LoVo (cell line): ENCODE measurements around the gene ABCA5.
"Not testable (repeated sequence)": the region's sequence is repeated elsewhere in the genome, so short reads cannot be mapped to it uniquely, and the experiment has no call there.

Experiments used
- DNase-seq: peaks from one replicate; pipeline ENCODE4 v3.0.0-alpha.2; 2016; ENCODE audit warnings: low spot score

ABCA5 gene

DNA sequence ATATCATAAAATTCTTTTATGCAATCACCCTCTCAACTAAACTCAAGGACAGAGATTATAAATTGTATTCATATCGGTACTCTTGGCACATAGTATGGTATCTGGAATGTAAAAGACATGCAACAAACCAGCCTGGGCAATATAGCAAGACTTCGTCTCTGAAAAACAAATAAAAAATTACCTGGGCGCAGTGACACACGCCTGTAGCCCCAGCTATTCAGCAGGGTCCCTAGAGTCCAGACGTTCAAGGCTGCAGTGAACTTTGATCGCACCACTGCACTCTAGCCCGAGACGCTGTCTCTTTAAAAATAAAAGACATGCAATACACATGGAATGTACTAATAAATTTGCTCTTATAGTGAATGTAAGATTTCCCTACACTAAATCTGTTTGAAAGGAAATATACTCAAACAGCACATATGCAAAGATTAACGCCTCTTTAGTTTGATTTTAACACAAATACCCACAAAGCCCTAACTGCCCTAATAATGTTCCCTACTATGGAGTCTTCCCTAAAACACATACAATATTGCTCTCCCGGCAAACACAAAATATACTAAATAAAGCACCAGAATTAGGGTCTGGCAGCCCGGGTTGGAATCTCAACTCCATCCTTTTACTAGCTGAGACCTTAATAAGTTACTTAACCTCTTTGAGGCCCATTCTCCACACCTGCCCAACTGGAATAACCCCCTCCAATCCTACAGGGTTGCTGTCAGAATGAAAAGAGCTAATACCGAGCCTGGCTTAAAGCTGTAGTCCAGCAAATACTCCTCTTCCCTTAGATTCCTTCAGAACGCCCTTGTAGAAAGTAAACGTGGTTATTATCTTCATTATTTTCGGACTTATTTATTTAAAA, 1.2 kb downstream of the ABCA5 start:
- DNase-seq, result no peak

DNA sequence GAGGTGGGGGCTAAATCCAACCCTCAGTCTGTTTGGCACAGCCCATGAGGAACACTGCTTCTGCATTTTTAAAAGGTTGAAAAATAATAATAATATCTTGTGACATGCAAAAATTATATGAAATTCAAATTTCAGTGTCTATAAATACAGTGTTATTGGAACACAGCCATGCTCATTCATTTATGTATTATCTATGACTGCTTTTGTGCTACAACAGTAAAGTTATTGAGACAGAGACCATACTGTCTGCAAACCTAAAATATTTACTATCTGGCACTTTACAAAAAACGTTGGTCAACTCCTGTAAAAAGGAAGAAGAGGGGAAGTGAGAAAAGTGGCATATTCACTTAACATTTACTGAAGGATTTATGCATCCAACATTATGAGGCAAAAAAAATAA, 3.1 kb downstream of the ABCA5 start:
- DNase-seq, result no peak

DNA sequence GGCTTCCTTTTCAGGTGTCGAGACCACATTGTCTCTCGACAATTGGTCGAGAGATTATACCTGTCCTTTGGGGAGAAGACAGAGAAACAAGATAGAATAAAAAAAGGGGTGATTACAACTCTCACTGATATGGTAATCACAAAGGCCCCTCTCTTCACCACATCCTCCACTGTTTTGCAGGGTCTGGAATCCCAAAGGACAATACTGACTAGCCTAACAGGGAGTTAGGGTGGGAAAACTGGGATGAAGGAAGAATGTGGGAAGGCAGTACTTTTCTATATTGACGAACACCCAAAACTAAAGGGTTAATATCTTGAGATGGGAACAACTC, 6.1 kb downstream of the ABCA5 start:
- DNase-seq, result no peak

DNA sequence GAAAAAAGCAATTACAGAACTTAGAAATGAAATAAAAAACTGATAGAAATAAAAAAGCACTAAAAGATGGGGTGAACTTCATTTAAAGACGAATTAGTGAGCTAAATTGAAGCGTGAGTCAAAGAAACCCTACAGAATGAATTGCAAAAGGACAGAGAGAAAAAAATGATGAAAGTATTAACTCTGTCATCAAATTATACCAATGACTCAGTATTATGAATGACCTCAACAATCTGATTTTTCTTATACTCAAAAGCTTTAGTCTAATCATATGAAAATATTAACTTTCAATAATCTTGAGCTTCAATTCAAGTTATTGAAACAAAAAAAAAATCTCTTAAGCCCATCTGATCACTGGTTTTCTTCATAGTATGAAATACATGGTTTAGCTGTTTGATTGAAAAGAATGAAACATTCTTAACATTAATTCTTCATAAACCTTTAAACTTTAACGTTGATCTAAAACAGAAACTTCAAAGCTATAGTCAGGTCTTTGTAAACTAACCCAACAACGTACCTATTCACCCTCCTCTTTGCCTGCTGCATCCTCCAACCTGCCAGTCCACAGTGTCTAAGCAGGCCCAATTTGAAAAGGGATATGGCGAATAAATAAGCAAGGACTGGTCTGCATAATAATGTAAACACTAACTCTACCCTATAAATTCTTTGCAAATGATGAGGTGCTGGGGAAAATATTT, 6.6 kb downstream of the ABCA5 start:
- DNase-seq, result no peak

DNA sequence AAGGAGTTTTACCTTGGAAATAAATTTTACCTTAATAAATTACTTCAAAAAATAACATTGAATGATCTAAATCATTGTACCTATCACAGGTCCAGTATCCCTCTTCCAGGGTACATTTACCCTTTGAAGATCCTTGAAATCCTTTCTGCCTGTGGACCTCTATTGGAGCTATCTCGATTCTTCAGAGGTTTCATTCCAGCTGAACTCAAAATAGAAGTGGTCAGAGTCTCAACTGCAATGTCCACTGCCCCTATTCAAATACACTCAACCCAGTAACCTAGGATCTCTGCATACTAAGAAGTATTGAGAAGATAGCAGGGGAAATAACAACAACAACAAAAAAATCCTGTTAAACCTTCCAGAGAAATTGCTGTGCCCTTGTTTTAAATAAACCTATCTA, 9.3 kb downstream of the ABCA5 start:
- DNase-seq, result no peak

DNA sequence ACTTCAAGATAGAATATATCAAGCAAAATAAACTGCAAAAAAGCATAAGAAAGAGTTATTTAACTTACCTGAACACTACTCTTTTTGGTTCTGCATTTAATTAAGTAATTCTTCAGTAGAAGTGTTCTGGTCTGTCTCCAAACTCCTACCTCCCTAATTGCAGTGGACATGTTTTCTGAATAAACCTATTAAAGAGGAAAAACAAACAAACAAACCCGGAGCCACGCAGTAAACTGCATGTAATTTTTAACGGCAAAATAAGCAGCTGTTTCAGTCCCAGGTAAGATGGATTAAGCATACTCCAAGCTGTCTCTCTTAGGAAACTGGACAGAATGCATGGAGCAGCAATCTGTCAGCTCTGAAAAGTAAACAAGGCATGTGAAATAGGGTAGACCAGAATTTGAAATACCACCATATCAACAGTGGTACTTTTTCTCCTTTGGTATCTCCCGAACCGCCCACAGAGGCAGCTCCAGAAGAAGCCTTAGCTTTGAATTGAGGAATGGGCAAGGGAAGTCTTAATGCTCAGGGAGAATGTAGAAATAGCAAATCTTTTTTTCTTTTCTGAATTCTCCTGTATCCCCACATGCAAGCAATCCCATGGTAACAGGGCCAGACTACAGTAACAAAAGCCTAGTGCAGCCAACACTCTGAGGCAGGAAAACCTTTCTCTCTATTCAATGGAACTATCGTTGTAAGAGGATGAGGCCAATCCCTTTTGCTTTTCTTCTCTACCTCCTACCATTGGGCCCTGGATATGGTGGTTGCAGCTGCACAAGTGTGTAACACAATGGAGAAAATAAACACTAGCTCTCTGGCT, 12.5 kb downstream of the ABCA5 start:
- no peak for DNase-seq

DNA sequence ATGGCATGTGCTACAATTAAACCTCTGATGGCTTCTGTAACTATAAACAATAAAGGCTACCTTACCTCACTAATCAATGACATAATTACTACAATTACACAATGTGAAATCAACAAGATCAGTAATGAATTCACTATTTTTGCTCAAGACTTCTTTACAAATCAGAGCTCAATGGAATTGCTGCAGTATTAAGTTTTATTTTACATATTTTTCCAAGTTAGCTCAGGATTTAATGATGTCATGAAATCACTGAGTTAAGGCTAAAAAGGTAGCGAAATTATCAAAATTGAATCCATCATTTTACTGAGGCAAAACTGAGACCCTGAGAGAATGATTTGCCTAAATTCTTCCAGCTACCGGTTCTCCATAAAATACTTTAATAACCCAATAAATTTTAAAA, 21.8 kb downstream of the ABCA5 start:
- no peak for DNase-seq

DNA sequence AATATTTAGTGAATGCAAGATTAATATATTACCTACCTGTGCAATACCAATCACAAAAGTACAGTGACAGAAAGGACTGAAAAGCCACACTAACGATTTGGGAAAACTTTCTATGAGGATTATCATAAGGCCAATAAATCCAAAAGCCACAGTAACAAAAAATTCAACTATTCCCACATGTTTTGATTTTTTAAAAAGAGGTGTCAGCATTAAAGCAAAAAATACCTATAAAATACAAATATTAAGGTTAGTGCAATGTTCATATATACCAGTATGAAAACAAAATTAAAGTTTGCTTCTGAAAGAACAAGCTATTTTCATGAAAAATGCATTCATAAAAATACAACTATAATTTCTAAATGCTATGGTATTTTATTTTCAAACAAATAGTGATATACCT, 24.3 kb downstream of the ABCA5 start:
- DNase-seq, result no peak

DNA sequence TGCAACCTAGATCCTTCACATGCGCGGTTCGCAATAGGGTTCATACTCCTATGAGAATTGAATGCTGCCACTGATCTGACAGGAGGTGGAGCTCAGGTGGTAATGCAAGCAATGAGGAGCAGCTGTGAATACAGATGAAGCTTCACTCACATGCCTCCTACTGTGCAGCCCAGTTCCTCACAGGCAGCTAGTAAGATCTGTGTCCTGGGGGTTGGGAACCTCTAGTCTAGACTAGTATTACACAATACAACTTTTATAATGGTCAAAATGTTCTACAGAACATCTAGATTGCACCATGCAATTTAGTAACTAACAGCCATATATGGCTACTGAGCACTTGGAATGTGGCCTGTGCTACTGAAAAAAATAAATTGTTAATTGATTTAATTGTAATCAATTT, 26.7 kb downstream of the ABCA5 start:
- DNase-seq, result no peak

DNA sequence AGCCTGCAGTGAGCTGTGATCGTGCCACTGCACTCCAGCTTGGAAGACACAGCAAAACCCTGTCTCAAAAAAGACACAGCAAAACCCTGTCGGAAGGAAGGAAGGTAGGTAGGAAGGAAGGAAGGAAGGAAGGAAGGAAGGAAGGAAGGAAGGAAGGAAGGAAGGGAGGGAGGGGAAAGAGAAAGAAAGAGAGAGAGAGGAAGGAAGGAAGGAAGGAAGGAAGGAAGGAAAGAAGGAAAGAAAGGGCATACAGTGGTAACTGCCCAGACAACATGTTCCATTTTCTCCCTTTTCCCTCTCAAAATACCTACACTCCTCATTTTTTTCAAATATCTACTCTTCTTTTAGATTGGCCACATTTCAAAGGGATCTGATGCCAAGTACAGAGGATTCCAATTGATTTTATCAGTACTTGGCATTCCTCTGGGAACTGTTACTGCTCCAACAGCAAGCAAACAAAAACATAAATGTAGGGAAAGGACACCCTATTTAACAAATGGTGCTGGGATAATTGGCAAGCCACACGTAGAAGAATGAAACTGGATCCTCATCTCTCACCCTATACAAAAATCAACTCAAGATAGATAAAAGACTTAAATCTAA, 28.7 kb downstream of the ABCA5 start:
- not testable (repeated sequence) for DNase-seq

DNA sequence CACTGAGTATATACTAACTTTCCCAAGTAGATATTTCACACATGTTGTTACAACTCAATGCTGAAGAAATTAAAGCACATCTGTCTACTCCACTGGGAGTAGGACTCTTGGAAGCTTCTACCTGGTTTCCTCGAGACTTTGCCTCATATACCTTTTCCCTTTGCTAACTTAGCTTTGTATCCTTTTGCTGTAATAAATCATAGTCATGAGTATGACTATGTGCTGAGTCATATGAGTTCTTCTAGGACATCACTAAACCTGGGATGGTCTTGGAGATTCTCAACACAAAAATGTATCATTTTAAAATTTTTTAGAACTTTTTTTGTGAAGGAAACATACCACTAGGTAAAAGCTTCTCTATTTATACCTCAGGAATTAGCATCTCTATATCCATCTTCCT, 39.8 kb downstream of the ABCA5 start:
- peak; percentile 3 for DNase-seq

DNA sequence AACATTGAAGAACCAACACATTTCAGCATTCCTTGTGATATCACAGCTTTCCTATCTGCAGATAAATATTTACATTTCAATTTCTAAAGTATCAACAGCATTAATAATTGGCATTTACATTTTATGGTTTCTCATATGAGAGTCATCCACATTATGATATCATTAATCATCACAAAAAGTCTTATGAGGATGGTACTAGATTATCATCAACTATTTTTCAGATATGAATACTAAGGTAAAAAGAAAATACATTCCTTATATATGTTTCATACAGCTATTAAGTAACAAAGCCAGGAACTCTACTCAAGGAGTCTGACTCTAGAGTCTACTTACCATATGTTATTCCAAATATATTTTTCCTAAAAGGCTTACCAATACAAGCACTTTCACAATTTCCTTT, 40.7 kb downstream of the ABCA5 start:
- DNase-seq, result no peak

DNA sequence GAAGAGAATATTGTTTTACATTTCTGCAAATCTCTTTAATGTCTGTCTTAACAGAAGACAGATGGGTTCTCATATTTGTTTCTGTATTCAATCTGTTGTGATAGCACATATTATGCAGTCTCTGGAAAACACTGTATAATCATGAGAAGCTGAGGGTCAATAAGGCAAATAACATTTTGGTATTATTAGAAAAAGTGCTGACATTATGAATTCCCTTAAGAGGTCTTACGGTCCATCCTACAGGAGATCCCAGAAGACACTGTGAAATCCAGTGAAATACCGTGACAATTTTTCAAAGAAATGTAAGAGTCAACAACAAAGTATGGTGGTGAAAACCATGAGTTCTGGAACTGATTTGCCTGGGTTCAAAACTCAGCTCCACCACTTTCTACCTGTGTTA, 42.3 kb downstream of the ABCA5 start:
- no peak for DNase-seq

DNA sequence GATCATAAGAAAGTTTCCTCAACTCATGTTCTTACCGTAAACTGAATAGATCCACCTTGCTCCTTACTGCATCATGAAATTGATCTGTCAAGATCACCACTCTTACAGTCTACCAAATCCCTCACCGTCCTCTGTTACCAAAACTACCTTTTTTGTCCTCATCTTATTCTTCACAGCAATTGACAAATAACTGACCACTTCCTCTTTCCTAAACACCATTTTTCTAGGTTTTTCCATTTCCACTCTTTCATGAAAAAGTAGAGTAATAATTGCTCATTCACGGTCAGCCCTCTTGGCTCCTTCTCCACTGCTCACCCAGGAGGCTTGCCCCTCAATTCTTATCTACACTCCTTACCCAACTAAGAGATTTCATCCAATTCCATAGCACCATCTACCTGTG, 44.9 kb downstream of the ABCA5 start:
- no peak for DNase-seq

DNA sequence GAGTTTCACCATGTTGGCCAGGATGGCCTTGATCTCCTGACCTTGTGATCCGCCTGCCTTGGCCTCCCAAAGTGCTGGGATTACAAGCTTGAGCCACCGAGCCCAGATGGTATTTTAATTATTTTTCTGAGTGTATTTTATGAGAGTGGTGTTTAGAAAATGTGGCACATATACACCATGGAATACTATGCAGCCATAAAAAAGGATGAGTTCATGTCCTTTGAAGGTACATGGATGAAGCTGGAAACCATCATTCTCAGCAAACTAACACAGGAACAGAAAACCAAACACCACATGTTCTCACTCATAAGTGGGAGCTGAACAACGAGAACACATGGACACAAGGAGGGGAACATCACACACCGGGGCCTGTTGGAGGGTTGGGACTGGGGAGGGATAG, 50.7 kb downstream of the ABCA5 start:
- not testable (repeated sequence) for DNase-seq

DNA sequence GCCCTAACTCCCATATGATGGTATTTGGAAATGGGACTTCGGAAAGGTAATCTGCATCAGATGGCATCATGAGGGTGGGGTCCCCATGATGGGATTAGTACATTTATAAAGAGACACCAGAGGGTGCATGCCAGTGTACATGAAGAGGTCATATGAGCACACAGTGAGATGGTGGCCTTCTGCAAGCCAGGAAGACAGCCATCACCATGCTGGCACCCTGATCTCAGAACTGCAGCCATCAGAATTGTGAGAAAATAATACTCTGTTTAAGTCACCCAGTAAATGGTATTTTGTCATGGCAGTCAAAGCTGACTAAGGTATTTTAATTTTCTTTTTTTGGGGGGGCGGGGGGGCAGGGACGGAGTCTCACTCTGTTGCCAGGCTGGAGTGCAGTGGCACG, 51.2 kb downstream of the ABCA5 start:
- DNase-seq, result no peak

DNA sequence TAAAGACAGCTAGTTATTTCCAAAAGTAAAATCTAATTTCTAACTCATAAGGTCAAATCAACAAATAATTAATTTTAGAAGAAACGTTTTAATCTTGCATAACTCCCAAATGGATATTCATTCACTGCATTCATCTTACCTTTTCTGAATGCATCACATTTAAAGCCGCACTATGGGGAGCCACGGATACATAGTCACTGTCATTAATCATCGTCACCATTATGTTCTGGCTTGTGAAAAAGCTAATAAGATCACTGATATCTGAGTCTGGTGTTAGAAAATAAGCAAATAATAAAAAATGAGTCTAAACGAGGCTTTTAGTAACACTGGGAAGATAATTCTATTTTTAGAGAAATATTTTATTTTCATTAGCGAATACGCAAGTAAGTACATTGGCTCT, 55.9 kb downstream of the ABCA5 start:
- no peak for DNase-seq

DNA sequence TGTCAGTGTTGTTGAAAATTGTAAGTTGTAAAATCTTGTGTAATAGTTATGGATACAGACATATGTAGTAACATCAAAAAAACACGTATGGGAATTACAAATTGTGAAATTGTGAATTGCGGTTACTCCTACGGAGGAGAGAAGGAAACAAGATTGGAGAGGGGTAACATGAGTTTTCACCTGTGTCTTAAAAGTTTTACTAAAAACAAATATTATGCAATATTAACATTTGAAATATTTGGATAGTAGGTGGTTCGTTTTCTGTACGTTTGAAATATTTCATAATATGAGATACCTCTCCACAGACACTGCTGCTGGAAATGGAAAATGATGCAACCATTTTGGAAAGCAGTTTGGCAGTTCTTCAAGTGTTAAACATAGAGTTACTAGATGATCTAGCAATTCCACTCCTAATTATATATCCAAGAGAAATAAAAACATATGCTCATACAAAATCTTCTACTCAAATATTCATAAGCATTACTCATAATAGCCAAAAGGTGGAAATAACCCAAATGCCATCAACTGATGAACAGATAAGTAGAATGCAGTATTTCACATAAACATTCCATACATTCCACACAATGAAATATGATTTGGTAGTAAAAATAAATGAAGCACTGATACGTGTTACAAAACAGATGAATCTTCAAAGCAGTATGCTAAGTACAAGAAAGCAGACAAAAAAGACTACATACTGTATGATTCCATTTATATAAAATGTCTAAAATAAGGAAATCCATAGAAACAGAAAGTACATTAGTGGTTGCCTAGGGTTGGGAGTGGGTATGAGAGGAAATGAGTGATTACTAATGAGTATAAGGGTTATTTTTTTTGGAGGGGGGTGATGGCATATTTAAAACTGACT, 57.6 kb downstream of the ABCA5 start:
- no peak for DNase-seq

DNA sequence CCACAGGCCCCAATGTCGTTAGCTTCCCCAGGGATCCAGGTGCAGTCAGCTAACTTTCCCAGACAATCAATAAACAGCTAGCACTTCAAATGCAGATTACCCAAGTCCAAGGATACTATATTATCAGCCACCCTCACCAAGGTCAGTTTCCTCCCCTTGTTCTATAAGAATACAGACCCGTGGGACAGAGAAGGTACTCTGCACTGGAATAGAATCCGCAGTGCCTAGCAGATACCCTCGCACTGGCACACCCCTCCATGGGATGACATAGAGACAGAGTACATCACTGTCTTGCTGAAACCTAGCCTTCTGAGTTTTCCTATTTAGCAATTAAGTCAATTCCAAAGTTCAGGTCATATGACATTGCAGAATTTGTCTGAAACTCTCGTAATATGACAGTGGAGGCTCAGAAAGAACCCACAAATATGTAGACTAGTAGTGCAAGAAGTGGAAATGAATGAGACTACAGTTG, 58.4 kb downstream of the ABCA5 start:
- no peak for DNase-seq

DNA sequence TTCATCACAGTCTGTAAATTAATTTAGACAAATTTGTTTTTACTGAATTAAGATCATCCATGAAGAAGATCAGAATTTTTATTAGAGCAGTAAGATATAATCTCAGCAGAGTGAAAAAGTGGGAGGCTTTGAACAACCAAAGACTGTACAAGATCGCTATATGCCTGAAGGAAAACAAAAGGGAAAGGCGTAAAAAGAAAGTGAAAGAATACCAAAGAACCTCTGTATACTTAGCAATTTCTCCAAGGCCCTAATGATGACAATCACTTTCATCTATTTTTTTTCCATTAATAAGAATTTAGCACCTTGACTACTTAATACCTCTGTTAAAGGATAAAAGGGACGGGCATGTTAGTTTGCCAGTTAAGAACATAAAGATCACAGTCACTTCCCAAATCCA, 59.7 kb downstream of the ABCA5 start:
- DNase-seq, result no peak

DNA sequence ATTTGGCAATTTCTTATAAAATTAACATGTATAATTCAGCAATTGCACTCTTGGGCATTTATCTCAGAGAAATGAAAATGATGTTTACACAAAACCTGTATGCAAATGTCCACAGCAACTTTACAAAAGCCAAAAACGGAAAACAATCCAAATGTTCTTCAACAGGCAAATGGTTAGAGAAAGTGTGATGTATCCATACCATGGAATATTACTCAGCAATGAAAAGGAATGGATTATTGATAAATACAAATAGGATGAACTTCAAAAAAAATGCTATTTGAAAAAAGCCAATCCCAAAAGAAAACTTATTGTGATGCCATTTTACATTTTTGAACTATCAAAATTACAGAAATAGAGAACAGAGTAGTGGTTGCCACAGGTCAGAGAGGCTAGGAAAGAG, 61.1 kb downstream of the ABCA5 start:
- DNase-seq, result no peak
